DND-41 (cell line): ENCODE data around the gene EIPR1.

Source experiments
- EZH2 ChIP-seq: IDR thresholded peaks from 3 replicates; pipeline ENCODE4 v1.6.1; 2012; ENCODE audit warnings: borderline replicate concordance, low read depth, mild to moderate bottlenecking, moderate library complexity, low read length, inconsistent platforms; ENCODE audit not compliant: severe bottlenecking
- TF ChIP-seq, protein P1 (sequence below): IDR thresholded peaks from 2 replicates; pipeline ENCODE4 v1.5.1; 2012; ENCODE audit warnings: borderline replicate concordance, low read length, moderate library complexity, mild to moderate bottlenecking; ENCODE audit not compliant: poor library complexity, severe bottlenecking; ENCODE audit errors: extremely low read depth

DNA sequence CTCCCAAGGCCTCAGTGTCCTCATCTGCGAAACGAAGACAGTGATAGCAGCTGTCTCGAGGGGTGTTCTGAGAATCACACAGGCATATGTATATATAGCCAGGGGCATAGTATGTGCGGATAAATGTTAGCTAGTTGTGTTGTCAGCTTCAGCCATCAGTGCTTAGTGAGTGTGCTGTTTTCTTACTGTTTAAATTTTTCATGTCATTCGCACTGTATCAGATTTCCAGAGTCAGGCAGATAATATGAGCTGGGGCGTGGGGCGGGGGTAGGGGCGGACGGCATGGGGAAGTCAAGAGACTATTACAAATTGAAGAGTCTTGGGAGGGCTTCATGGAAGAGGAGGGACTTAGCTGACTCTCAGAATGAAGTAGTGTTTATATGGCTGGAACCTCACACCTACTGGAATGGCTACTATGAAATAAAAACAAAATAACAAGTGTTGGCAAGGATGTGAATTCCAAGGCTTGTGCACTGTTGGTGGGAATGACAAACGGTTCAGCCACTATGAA is 8.9 kb upstream of the EIPR1 start:
- TF ChIP-seq, protein P1, sequence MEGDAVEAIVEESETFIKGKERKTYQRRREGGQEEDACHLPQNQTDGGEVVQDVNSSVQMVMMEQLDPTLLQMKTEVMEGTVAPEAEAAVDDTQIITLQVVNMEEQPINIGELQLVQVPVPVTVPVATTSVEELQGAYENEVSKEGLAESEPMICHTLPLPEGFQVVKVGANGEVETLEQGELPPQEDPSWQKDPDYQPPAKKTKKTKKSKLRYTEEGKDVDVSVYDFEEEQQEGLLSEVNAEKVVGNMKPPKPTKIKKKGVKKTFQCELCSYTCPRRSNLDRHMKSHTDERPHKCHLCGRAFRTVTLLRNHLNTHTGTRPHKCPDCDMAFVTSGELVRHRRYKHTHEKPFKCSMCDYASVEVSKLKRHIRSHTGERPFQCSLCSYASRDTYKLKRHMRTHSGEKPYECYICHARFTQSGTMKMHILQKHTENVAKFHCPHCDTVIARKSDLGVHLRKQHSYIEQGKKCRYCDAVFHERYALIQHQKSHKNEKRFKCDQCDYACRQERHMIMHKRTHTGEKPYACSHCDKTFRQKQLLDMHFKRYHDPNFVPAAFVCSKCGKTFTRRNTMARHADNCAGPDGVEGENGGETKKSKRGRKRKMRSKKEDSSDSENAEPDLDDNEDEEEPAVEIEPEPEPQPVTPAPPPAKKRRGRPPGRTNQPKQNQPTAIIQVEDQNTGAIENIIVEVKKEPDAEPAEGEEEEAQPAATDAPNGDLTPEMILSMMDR, result no peak
- no peak for TF ChIP-seq EZH2
